ENCODE data around the gene NEGR1.

The NEGR1 gene

GRCh38 chr1:71427066-71427465, 855.3 kb downstream of the NEGR1 start:
- DNase-seq = no peak

- no peak for DNase-seq
Measured at GRCh38 chr1:71424536-71424935, 857.8 kb downstream of the NEGR1 start.

GRCh38 chr1:71422221-71422620, 860.1 kb downstream of the NEGR1 start:
- no peak for DNase-seq

- DNase-seq = no peak
Measured at GRCh38 chr1:71417421-71417820, 864.9 kb downstream of the NEGR1 start.

GRCh38 chr1:71414179-71414578, 868.2 kb downstream of the NEGR1 start:
- no peak for DNase-seq

GRCh38 chr1:71413441-71414175, 868.7 kb downstream of the NEGR1 start:
- no peak for DNase-seq

- no peak for DNase-seq
Measured at GRCh38 chr1:71400050-71400449, 882.3 kb downstream of the NEGR1 start.

GRCh38 chr1:71399594-71399993, 882.7 kb downstream of the NEGR1 start:
- DNase-seq = no peak

GRCh38 chr1:71393301-71393700, 889.0 kb downstream of the NEGR1 start:
- DNase-seq = no peak

- DNase-seq = no peak
Measured at GRCh38 chr1:71390518-71390917, 891.8 kb downstream of the NEGR1 start.

GRCh38 chr1:71377886-71378285, 904.5 kb downstream of the NEGR1 start:
- no peak for DNase-seq

- no peak for DNase-seq
Measured at GRCh38 chr1:71372496-71372895, 909.8 kb downstream of the NEGR1 start.

- no peak for DNase-seq
Measured at GRCh38 chr1:71371581-71371980, 910.8 kb downstream of the NEGR1 start.

GRCh38 chr1:71364236-71364635, 918.1 kb downstream of the NEGR1 start:
- DNase-seq = no peak

GRCh38 chr1:71362691-71363090, 919.6 kb downstream of the NEGR1 start:
- DNase-seq = no peak

GRCh38 chr1:71362076-71362475, 920.3 kb downstream of the NEGR1 start:
- DNase-seq = no peak

GRCh38 chr1:71357708-71358107, 924.6 kb downstream of the NEGR1 start:
- DNase-seq = no peak

GRCh38 chr1:71351438-71351837, 930.9 kb downstream of the NEGR1 start:
- no peak for DNase-seq

- DNase-seq = no peak
Measured at GRCh38 chr1:71350805-71351204, 931.5 kb downstream of the NEGR1 start.

GRCh38 chr1:71350330-71350729, 932.0 kb downstream of the NEGR1 start:
- DNase-seq = no peak

All from CD4-positive, alpha-beta T cell treated with Interleukin-21 for 1 hour (primary cell).